Uterus (tissue), 2 donors: ENCODE data around the gene OR2T29.
"Not testable (repeated sequence)": the region's sequence is repeated elsewhere in the genome, so short reads cannot be mapped to it uniquely, and the experiment has no call there.

Source experiments
- POLR2A ChIP-seq, 2 donors: fragments of 450-650 bp; IDR thresholded peaks; one replicate each; pipeline ENCODE4 v1.6.1; 2016; ENCODE audit warnings: antibody characterized with exemption in 2 of 2, mild to moderate bottlenecking in 1 of 2, moderate library complexity in 1 of 2
- TF ChIP-seq, protein P1 (sequence below), 4 experiments: fragments of 200-600 bp in 2 of 4; fragments of 450-650 bp in 2 of 4; sonication (generic) in 2 of 4; IDR thresholded peaks; one replicate each; pipeline ENCODE4 v1.5.1; 2016 to 2019; ENCODE audit warnings: antibody characterized with exemption in 4 of 4, mild to moderate bottlenecking in 2 of 4, moderate library complexity in 1 of 4

DNA sequence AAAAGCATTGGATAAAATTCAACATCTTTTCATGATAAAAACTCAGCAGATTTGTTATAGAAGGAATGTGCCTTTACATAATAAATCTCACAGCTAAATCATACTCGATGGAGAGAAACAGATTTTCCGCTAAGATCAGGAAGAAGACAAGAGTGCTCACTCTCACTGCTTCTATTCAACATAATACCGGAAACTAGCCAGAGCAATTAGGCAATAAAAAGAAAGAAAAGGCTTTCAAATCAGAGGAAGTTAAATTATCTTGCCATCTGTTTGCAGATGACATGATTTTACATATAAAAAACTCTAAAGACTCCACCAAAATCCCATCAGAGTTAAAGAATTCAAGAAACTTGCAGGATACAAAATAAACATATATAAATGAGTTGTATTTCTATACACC lies 8.2 kb upstream of the OR2T29 start:
- TF ChIP-seq, protein P1, sequence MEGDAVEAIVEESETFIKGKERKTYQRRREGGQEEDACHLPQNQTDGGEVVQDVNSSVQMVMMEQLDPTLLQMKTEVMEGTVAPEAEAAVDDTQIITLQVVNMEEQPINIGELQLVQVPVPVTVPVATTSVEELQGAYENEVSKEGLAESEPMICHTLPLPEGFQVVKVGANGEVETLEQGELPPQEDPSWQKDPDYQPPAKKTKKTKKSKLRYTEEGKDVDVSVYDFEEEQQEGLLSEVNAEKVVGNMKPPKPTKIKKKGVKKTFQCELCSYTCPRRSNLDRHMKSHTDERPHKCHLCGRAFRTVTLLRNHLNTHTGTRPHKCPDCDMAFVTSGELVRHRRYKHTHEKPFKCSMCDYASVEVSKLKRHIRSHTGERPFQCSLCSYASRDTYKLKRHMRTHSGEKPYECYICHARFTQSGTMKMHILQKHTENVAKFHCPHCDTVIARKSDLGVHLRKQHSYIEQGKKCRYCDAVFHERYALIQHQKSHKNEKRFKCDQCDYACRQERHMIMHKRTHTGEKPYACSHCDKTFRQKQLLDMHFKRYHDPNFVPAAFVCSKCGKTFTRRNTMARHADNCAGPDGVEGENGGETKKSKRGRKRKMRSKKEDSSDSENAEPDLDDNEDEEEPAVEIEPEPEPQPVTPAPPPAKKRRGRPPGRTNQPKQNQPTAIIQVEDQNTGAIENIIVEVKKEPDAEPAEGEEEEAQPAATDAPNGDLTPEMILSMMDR (IDR thresholded peaks at IDR 0.05), result not testable (repeated sequence)
- not testable (repeated sequence) for TF ChIP-seq POLR2A (IDR thresholded peaks at IDR 0.05)
